Activated CD4-positive, alpha-beta T cell treated with anti-CD3 and anti-CD28 coated beads for 36 hours (primary cell): ENCODE results near the gene ALAS1. TPM values are rescaled to one million over a fixed set of nuclear protein-coding genes. Genes with fewer than 3 reads are reported as not detected.

Experiments used
- ATAC-seq: fragments of 200-7000 bp; cut with Tn5 transposase; one replicate; pipeline ENCODE4 v1.10.0; 2021; ENCODE audit warnings: mild to moderate bottlenecking, moderate library complexity
- CTCF ChIA-PET: fragments of 350-600 bp; sonication (Branson Sonifier 250); formaldehyde crosslinking; loops from one replicate; lab custom pipeline; 2021; ENCODE audit warnings: antibody characterized with exemption; lab: Charles Lee
- POLR2A ChIA-PET: fragments of 350-600 bp; sonication (Branson Sonifier 250); formaldehyde crosslinking; loops from one replicate; lab custom pipeline; 2021; ENCODE audit warnings: antibody characterized with exemption, inconsistent platforms; lab: Charles Lee
- DNase-seq: peaks from one replicate; pipeline ENCODE4 v3.0.0-alpha.2; 2020
- H3K27ac Mint-ChIP-seq: one replicate; pipeline ENCODE4 v1.8.0; 2021; ENCODE audit warnings: mixed read lengths
- H3K27me3 Mint-ChIP-seq: one replicate; pipeline ENCODE4 v1.8.0; 2021; ENCODE audit warnings: mixed read lengths
- H3K36me3 Mint-ChIP-seq: one replicate; pipeline ENCODE4 v1.8.0; 2021; ENCODE audit warnings: low read depth, mixed read lengths
- H3K4me1 Mint-ChIP-seq: one replicate; pipeline ENCODE4 v1.8.0; 2021; ENCODE audit warnings: mixed read lengths
- H3K4me3 Mint-ChIP-seq: one replicate; pipeline ENCODE4 v1.8.0; 2021; ENCODE audit warnings: mild to moderate bottlenecking, moderate library complexity, mixed read lengths
- H3K9me3 Mint-ChIP-seq: one replicate; pipeline ENCODE4 v1.8.0; 2021; ENCODE audit warnings: low read depth, mixed read lengths
- intact Hi-C, 2 experiments: fragments of 100-400 bp; cut with DNase I in 1 of 2; cut with micrococcal nuclease in 1 of 2; formaldehyde crosslinking; loops; one replicate each; pipeline versions ENCODE4 v1.14.2 to v1.15.1; 2022 to 2024; cut with DNase I, micrococcal nuclease
- total RNA-seq, 2 experiments: library from RNA; stranded (reverse); gene quantifications; one replicate each; pipeline ENCODE4 v1.2.3, GENCODE V29; 2021

The ALAS1 gene
- total RNA-seq, 2 experiments from 2014 or later = 52.8 to 68.7 TPM

GRCh38 chr3:52228266-52228665 is 30.3 kb downstream of the ALAS1 start:
- Mint-ChIP-seq H3K27ac (no peak overlapping the region), H3K4me1 (peaks cover 49% of the 10 kb centered on the region), H3K36me3 (peaks cover 17% of the 10 kb centered on the region), H3K27me3 (no peaks in the 10 kb centered on the region), H3K9me3 (no peaks in the 10 kb centered on the region), H3K4me3 (no peak overlapping the region)
- ATAC-seq (no peak), DNase-seq (peak; percentile 10)
- CTCF ChIA-PET = interaction anchor here (0.8 to 2.3 kb wide), 2 partner anchors 8 to 111 kb away, joined by 3 to 15 read pairs; no protein-coding TSS in a partner anchor
- POLR2A ChIA-PET = no interaction called here
- intact Hi-C loops = loop anchor here in 1 of 2 experiments (10.0 kb wide), 1 partner anchor 217 kb away; the partner anchor contains the start of gene SEMA3G

GRCh38 chr3:52228751-52229291 is 30.9 kb downstream of the ALAS1 start:
- H3K9me3 Mint-ChIP-seq = no peaks in the 10 kb centered on the region
- H3K4me3 Mint-ChIP-seq = no peak overlapping the region
- DNase-seq (peak; percentile 4), ATAC-seq (no peak)
- peaks cover 49% of the 10 kb centered on the region for H3K4me1 Mint-ChIP-seq
- ChIA-PET POLR2A (no interaction called here), CTCF (interaction anchor here (0.8 to 2.3 kb wide), 3 partner anchors 8 to 156 kb away, joined by 3 to 15 read pairs (median 3); no protein-coding TSS in a partner anchor)
- intact Hi-C loops = loop anchor here in 1 of 2 experiments (10.0 kb wide), 1 partner anchor 216 kb away; the partner anchor contains the start of gene SEMA3G
- no peak overlapping the region for H3K27ac Mint-ChIP-seq
- H3K27me3 Mint-ChIP-seq = no peaks in the 10 kb centered on the region
- H3K36me3 Mint-ChIP-seq = peaks cover 20% of the 10 kb centered on the region

DNA sequence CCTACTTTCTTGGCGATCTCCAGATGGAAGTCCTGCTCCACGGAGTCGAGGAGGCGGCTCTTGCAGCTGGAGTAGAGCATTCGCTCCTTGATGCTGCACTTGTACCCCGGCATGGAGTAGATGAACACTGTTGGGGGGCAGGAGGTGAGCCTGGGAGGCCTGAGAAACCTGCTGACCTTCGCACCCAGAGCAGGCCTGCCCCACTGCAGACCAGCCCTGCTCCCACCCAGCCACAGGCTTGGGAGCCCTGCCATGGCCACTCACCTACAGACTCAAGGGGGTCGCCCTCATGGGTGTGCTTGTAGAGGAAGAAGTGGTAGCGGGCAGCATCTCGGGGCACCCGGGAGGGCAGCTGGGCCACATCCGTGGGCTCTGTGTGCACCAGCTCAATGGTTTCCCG is 31.7 kb downstream of the ALAS1 start:
- DNase-seq (no peak), ATAC-seq (no peak)
- H3K27me3 Mint-ChIP-seq = no peaks in the 10 kb centered on the region
- H3K27ac Mint-ChIP-seq = no peak overlapping the region
- peaks cover 25% of the 10 kb centered on the region for H3K36me3 Mint-ChIP-seq
- H3K4me1 Mint-ChIP-seq = peaks cover 47% of the 10 kb centered on the region
- H3K4me3 Mint-ChIP-seq = no peak overlapping the region
- POLR2A ChIA-PET = no interaction called here
- CTCF ChIA-PET = interaction anchor here (1.0 to 2.3 kb wide), 2 partner anchors 9 to 156 kb away, joined by 3 to 15 read pairs; no protein-coding TSS in a partner anchor
- no peaks in the 10 kb centered on the region for H3K9me3 Mint-ChIP-seq
- intact Hi-C loops = loop anchor here in 1 of 2 experiments (10.0 kb wide), 1 partner anchor 215 kb away; the partner anchor contains the start of gene SEMA3G

GRCh38 chr3:52230461-52230860 is 32.5 kb downstream of the ALAS1 start:
- CTCF ChIA-PET = interaction anchor here (0.9 to 3.2 kb wide), 9 partner anchors 10 to 108 kb away, joined by 3 to 71 read pairs (median 7); no protein-coding TSS in a partner anchor
- no peak for ATAC-seq

DNA sequence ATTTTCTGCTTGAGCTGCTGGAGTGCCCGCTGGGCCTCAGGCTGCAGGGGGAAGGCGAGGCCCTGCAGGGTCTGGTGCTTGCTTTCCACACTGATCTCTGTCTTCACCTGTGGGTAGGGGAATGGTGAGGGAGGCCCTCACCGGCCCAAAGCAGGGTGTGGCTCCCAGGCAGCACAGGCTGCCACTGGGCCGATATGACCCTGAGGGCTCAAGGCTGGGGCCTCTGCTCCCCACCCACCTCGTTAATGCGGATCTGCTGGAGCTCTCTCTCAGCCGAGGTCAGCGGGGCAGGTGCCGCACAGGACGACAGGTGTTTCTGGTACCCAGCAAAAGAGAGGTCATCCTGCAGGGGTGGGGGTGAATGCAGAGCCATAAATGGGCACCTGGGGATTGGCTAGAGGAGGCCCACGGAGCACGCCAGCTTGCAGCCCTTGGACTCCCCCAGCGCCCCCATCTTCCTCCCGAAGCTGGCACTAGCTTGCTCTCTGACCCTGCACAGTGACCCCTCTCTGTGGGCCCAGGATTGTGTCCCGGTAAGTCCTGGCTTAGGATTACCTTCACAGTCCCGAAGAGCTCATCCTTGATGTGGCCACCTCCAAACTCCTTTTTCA is 33.0 kb downstream of the ALAS1 start:
- H3K4me3 Mint-ChIP-seq = no peak overlapping the region
- POLR2A ChIA-PET = no interaction called here
- H3K36me3 Mint-ChIP-seq = peaks cover 25% of the 10 kb centered on the region
- CTCF ChIA-PET = interaction anchor here (0.6 to 3.2 kb wide), 14 partner anchors 10 to 478 kb away, joined by 3 to 71 read pairs (median 4); no protein-coding TSS in a partner anchor
- no peaks in the 10 kb centered on the region for H3K9me3 Mint-ChIP-seq
- H3K27me3 Mint-ChIP-seq = no peaks in the 10 kb centered on the region
- H3K27ac Mint-ChIP-seq = no peak overlapping the region
- ATAC-seq (no peak), DNase-seq (peak; percentile 3)
- intact Hi-C loops = loop anchor here (1.0 kb wide), 1 partner anchor 108 kb away; no protein-coding TSS in a partner anchor
- peaks cover 44% of the 10 kb centered on the region for H3K4me1 Mint-ChIP-seq

More at GRCh38 chr3:52230461-52230860, 32.5 kb downstream of the ALAS1 start:
- Mint-ChIP-seq H3K9me3 (no peaks in the 10 kb centered on the region), H3K4me3 (no peak overlapping the region), H3K27ac (no peak overlapping the region), H3K4me1 (peaks cover 44% of the 10 kb centered on the region), H3K36me3 (peaks cover 25% of the 10 kb centered on the region), H3K27me3 (no peaks in the 10 kb centered on the region)
- intact Hi-C loops = no loop called here
- POLR2A ChIA-PET = no interaction called here
- peak; percentile 4 for DNase-seq

GRCh38 chr3:52231502-52232278 is 33.7 kb downstream of the ALAS1 start:
- POLR2A ChIA-PET = no interaction called here
- CTCF ChIA-PET = interaction anchor here (0.5 to 3.2 kb wide), 21 partner anchors 10 to 477 kb away, joined by 3 to 71 read pairs (median 4); partner anchors contain the start of genes DNAH1 and WDR82
- H3K9me3 Mint-ChIP-seq = no peaks in the 10 kb centered on the region
- ATAC-seq (peak; percentile 66), DNase-seq (peak; percentile 89)
- peak overlapping the region; percentile 63 for H3K27ac Mint-ChIP-seq
- H3K4me3 Mint-ChIP-seq = no peak overlapping the region
- H3K36me3 Mint-ChIP-seq = peaks cover 25% of the 10 kb centered on the region
- intact Hi-C loops = loop anchor here (1.0 kb wide), 1 partner anchor 108 kb away; no protein-coding TSS in a partner anchor
- H3K4me1 Mint-ChIP-seq = peaks cover 44% of the 10 kb centered on the region
- no peaks in the 10 kb centered on the region for H3K27me3 Mint-ChIP-seq

GRCh38 chr3:52232279-52233107 is 34.5 kb downstream of the ALAS1 start:
- DNase-seq (peak; percentile 71), ATAC-seq (peak; percentile 47)
- ChIA-PET POLR2A (no interaction called here), CTCF (interaction anchor here (0.5 to 3.2 kb wide), 19 partner anchors 9 to 318 kb away, joined by 3 to 71 read pairs (median 4); partner anchors contain the start of genes DNAH1, GLYCTK and WDR82)
- intact Hi-C loops = no loop called here
- Mint-ChIP-seq H3K9me3 (no peaks in the 10 kb centered on the region), H3K4me1 (peaks cover 46% of the 10 kb centered on the region), H3K27me3 (no peaks in the 10 kb centered on the region), H3K36me3 (peaks cover 25% of the 10 kb centered on the region), H3K4me3 (no peak overlapping the region), H3K27ac (peak overlapping the region; percentile 51)

DNA sequence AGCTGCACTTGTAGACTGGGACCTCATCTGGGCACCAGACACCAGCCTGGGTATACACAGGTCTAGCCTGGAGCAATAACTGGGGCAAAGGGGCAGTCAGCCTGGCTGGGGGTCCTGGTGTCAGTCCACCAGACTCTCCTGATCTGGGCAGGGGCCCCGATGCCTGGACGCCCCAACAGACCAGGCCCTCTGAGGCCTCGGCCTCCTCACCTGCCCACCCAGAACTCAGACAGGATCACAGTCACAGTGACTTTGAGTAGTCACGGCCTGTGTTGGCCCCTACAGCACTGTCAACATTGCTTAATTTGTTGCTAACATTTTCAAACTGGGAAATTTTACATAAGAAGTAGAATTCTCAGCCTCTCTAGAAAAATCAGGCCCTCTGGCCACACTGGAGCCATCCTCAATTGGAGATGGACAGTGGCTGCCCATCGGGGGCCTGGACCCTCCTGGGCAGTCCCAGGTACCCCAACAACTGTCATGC is 35.2 kb downstream of the ALAS1 start:
- H3K27me3 Mint-ChIP-seq = no peaks in the 10 kb centered on the region
- POLR2A ChIA-PET = no interaction called here
- CTCF ChIA-PET = interaction anchor here (0.5 to 3.2 kb wide), 16 partner anchors 10 to 318 kb away, joined by 3 to 71 read pairs (median 4); partner anchors contain the start of genes DNAH1, GLYCTK and WDR82
- peak overlapping the region; percentile 51 for H3K27ac Mint-ChIP-seq
- H3K4me3 Mint-ChIP-seq = no peak overlapping the region
- intact Hi-C loops = no loop called here
- no peaks in the 10 kb centered on the region for H3K9me3 Mint-ChIP-seq
- DNase-seq = no peak
- ATAC-seq = no peak
- peaks cover 25% of the 10 kb centered on the region for H3K36me3 Mint-ChIP-seq
- peaks cover 51% of the 10 kb centered on the region for H3K4me1 Mint-ChIP-seq

DNA sequence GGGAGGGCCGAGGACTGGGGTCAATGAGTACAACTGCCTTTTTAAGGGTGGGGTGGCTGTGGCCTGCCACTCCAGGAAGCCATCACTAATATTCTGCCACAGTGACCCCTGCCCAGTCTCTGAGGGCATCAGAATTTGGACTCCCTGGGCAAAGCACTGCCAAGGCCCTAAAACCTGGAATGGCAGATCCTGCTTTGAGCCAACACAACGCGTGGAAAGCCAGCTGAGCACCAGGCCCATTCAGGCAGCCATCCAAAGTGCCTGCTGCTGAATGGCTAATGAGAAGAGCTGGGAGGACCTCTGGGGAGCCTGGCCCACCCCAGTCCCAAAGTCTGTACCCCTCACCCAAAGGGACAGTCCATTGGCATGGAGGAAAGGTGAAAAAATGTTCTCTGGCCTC is 36.0 kb downstream of the ALAS1 start:
- peak overlapping the region; percentile 78 for H3K27ac Mint-ChIP-seq
- DNase-seq (no peak), ATAC-seq (no peak)
- CTCF ChIA-PET = interaction anchor here (0.6 to 3.0 kb wide), 7 partner anchors 8 to 44 kb away, joined by 4 to 32 read pairs (median 4); partner anchors contain the start of gene TLR9
- intact Hi-C loops = no loop called here
- H3K4me3 Mint-ChIP-seq = no peak overlapping the region
- H3K36me3 Mint-ChIP-seq = peaks cover 29% of the 10 kb centered on the region
- H3K27me3 Mint-ChIP-seq = no peaks in the 10 kb centered on the region
- no peaks in the 10 kb centered on the region for H3K9me3 Mint-ChIP-seq
- POLR2A ChIA-PET = no interaction called here
- peaks cover 54% of the 10 kb centered on the region for H3K4me1 Mint-ChIP-seq
